HG03342 (cell line): Measurements from ENCODE around the gene FBXL7.

Source experiments
- ATAC-seq: cut with Tn5 transposase; IDR thresholded peaks from one replicate; pipeline ENCODE4 v1.9.1; 2021; ENCODE audit warnings: mild to moderate bottlenecking, moderate library complexity; ENCODE audit not compliant: unreplicated experiment

FBXL7 gene

GRCh38 chr5:15574806-15575325, 74.9 kb downstream of the FBXL7 start:
- no peak for ATAC-seq

- no peak for ATAC-seq
These were observed 75.7 kb downstream of the FBXL7 start for GRCh38 chr5:15575666-15576065.

DNA sequence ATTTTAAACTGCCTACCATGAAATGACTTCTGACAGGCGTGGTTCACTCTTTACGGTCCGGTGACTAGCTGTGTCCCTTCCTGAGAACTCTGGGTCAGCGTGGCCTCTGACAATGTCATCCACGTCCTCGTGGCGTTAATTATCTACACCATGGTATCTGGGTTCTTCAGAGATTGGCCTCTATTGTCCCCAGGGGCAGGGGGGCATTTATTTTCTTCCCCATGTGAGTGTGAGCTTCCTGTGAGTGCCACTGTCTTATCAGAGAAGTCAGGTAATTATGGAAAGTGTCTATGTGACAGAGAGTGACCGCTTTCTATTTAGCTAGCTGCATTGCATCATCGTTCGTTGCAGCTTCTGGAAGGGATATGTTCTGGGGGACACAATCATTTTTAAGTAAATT, 77.2 kb downstream of the FBXL7 start:
- no peak for ATAC-seq

DNA sequence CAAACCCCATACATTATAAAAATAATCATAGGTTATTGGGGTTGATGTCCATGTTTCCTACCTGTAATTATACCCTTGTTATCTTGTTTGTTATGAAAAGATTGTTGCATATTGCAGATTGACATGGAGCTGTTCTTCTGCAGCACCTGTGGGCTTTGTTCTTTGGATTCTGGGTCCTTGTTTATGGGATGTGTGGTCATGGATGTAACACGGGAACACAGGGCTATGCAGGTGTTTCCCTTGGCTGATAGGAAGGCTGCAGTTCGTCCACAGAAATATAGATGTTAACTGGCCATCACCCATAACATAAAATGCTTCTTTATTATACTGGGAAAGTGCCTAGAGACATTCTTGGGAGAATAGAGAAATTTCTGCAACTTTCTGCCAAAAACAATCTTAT, 77.9 kb downstream of the FBXL7 start:
- ATAC-seq: no peak

GRCh38 chr5:15579193-15579990, 79.4 kb downstream of the FBXL7 start:
- ATAC-seq: no peak

GRCh38 chr5:15584528-15584927, 84.5 kb downstream of the FBXL7 start:
- no peak for ATAC-seq

GRCh38 chr5:15585128-15585527, 85.1 kb downstream of the FBXL7 start:
- no peak for ATAC-seq

DNA sequence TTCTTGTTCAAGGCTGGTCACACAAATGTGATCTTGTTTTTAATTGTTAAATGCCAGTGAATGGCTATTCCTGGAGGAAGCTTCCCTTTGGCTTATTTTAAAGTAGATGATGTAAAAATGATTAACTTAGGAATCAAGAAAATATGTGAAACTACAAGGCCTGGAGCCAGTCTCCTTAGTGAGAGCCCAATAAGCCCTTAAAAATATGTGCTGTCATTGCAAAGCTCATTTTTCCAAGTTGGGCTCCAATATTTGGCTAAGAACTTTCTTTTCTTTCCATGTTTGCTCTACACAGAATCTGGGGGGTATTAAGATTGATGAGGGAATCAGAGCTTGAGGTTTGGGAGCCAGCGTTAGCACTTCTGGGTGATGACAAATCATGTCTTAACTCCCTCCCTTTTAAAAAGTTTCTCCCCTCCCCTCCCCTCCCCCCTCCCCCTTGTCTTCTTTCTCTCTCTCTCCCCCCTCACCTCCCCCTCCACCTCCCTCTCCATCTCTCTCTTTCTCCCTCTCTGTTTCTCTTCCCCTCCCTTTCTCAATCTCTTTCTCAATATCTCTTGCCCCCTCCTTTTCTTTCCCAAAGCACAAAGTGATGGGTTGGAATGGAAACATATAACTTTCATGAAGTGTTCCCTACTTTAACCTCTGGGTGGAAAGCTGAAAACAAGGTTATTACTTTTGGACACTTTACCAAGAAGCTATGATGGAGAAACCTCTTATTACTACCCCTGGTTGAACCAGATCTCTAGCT, 86.0 kb downstream of the FBXL7 start:
- no peak for ATAC-seq

DNA sequence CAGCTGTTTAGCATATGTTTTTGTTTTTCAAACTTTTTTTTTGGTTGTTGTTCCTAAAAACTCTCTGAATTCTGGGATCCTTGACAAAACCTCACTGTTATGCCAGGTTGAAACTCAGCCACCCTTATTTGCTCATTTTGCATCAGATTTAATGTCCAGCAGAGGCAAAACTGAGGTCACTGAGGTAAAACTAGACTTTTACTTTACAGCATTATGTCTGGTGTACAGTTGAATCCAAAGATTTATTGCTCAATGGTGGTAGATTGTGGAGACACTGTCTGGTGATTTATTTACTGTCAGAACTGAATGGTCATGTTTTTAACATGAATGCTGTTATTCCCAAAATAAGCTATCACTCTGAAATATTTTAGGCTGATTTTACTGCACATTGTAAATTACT, 87.9 kb downstream of the FBXL7 start:
- no peak for ATAC-seq

DNA sequence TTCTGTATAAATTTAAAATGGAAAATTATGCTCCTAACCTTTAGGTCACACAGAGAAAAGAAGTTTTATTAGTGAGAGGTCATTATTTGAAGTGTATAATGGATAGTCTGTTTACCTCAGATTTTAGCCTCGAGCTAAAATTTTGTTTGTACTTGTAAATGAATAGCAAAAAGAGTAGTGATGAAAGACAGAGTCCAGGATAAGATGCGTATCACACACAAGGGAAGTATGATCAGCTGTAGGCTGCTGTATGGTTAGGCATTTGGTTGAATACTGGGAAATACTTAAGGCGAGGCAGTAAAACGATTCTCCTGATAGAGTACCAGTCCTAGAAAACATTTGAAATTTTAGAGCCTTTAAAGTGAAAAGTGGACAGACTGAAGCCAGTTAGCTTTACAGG, 92.7 kb downstream of the FBXL7 start:
- no peak for ATAC-seq

GRCh38 chr5:15594977-15595568, 95.1 kb downstream of the FBXL7 start:
- ATAC-seq: no peak

DNA sequence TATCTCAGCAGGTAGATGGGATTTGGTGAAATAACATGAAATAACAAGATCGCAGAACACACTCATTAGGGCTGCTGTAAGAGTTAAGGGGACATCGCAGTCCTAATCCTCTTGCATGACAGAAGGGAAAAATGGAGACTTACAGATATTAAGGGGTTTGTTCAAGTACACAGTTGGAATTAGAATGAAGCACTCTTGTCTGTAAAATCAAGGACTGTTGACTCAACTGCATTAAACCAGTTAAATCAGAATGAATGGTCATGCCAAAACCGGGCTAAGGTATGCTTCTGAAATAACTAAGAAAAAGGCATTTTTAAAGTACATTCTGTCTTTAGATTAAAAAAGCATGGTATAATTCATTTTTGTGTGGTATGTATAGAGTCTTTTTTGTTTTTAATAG, 95.9 kb downstream of the FBXL7 start:
- no peak for ATAC-seq

GRCh38 chr5:15596936-15597335, 97.0 kb downstream of the FBXL7 start:
- ATAC-seq: no peak

DNA sequence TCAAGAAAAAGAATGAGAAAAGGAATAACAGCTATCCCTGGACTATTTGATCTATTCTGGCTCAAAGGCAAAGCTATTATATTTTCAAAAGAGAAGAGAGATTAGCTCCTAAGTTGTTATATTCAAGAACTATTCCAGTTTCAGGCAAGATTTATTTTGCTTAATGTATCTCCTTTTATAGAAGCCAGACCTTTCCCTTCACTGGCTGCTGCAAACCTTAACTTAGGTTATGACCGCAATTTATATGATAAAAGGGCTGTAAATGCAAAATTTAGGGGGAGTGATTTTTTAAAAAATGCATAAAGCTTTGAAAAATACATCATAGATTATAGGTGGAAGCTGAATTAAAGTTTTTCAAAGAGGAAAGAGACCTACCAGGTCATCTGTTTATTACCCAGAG, 97.8 kb downstream of the FBXL7 start:
- no peak for ATAC-seq

- ATAC-seq: peak; percentile 68
These were observed 98.4 kb downstream of the FBXL7 start for GRCh38 chr5:15598294-15598902.

DNA sequence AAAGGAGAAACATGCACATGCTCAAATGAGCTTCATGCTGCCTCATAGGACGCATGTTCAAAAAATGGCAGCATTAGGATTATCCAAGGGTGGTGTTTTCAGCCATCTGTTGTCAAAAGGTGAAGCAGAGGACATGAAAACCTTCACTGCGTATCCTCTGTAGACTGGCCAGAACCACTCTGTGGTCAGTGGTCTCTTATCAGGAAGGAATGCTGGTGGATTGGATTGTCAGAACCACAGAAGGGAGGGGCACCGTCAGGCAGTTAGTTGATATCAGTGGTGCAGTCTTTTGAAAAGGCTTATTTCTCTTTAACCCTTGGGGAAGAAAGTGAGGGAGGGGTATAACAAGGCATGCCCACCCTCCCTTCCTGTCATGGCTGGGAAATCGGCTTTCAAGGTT, 100.1 kb downstream of the FBXL7 start:
- ATAC-seq: no peak

DNA sequence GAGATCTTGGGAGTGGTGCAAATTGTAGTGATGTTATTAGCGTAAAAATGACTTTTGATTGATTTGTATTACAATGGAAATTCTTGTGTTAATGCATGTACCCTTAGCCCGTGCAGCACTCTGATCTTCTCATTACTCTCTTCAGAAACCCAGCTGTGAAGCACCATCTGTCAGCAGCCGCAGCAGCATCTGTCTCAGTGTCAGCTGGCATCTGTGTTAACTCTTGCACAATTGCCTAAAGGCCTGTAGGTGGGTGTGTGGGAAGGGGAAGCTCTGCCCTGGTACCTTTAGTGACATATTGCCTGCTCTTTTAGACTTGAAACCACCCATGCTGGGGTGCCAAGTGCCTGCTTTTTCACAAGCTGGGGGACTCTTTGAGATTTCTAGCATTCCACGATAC, 101.3 kb downstream of the FBXL7 start:
- no peak for ATAC-seq

DNA sequence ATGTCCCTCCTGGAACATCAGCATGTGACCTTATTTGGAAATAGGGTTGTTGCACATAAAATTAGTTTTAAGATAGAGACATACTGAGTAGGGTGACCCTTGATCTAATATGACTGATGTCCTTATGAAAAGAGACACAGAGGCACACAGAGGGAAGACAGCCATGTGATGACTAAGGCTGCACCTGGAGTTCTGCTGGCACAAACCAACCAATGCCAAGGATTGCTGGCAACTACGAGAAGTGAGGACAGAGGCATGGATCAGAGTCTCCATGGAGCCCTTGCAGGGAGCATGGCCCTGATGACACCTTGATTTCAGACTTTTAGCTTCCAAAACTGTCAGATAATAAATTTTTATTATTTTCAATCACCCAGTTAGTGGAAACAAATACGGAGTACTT, 101.9 kb downstream of the FBXL7 start:
- no peak for ATAC-seq

- ATAC-seq: no peak
These were observed 105.0 kb downstream of the FBXL7 start for GRCh38 chr5:15604986-15605385.

DNA sequence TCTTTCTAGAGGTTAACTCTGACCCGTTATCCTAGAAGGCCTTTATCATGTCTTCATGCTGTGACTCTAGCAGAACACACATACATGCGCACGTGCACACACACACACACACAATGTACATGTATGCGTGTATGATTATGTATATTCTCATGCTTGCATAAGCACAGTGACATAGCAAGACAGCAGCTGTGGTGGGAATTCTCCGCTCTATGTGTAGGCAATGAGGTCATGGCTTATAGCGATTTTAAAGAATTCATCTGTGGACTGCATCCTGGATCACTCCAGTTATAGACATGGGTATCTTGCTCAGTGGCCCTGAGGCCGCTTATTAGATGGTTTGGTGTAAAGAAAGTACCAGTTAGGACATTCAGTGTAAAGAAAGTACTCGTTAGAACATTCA, 106.2 kb downstream of the FBXL7 start:
- no peak for ATAC-seq

- ATAC-seq: no peak
These were observed 107.1 kb downstream of the FBXL7 start for GRCh38 chr5:15607076-15607475.
